T follicular helper cell (primary cell): ENCODE measurements around the gene HOXD11.

Experiments used
- DNase-seq: peaks from one replicate; pipeline ENCODE4 v3.0.0-alpha.2; 2020; ENCODE audit warnings: low read depth
- total RNA-seq, 2 experiments: gene quantifications; one replicate each; lab custom pipeline; 2026; lab: John Stamatoyannopoulos, UW

The HOXD11 gene
- 0 to 0.12 reads per million in 2 experiments for total RNA-seq

DNA sequence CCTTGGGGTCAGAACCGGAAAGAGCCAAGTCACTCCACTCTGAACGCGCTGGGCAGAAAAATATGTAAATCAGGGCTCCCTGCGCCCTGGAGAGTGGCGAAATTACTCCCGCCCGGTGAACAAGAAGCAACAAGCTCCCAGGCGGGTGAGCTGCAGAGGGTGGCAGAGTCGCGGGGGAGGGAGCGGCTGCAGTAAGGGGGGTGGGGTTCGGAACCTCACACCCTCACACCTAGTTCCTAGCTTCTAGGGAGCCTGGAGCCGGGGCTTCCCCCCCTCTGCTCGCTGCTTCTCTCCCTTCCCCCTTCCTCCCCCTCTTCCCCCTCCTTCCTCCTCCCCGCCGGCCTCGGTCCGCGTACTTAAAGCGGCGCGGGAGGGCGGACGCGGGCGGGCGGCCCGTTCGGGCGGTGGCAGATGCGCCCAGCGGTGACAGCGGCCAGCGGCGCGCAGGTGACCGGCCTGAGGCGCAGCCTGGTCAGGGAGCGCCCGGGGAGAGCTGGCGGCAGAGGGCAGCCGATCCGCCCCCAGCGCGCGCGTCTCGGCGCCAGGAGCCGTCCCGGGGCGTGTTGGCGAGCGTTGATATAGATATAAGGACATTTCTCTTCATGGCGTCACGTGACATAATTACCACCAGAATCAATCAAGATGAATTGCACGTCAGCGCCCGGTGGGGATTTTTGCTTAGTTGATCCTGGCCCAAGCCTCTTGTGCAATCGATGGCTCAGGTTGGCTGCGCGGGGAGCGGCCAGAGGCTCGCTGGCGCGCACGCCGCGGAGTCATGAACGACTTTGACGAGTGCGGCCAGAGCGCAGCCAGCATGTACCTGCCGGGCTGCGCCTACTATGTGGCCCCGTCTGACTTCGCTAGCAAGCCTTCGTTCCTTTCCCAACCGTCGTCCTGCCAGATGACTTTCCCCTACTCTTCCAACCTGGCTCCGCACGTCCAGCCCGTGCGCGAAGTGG lies at the start of gene HOXD11:
TSS of gene HOXD11 (plus strand) at position 700 of the 959 bp plus-strand sequence. CDS start at position 776, 76 bp downstream.
- DNase-seq = no peak

DNA sequence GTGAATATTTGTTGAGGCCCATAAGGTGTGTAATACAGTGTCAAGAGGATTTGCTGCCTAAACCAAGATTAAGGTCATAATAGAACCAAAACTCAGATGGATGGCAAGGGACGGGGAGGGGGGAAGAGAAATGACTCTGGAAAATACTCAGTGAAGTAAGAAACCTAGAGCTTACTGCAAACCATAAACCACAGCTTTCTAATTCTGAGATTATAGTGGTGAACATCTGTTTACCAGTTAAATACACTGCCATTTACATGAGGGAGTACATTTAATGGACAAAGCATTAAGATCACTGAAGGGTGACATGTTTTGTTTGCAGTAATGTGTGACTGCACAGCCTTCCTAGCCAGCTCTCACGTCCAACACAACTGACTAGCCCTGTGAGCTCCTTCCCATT lies 43.1 kb upstream of the HOXD11 start:
- DNase-seq = no peak

DNA sequence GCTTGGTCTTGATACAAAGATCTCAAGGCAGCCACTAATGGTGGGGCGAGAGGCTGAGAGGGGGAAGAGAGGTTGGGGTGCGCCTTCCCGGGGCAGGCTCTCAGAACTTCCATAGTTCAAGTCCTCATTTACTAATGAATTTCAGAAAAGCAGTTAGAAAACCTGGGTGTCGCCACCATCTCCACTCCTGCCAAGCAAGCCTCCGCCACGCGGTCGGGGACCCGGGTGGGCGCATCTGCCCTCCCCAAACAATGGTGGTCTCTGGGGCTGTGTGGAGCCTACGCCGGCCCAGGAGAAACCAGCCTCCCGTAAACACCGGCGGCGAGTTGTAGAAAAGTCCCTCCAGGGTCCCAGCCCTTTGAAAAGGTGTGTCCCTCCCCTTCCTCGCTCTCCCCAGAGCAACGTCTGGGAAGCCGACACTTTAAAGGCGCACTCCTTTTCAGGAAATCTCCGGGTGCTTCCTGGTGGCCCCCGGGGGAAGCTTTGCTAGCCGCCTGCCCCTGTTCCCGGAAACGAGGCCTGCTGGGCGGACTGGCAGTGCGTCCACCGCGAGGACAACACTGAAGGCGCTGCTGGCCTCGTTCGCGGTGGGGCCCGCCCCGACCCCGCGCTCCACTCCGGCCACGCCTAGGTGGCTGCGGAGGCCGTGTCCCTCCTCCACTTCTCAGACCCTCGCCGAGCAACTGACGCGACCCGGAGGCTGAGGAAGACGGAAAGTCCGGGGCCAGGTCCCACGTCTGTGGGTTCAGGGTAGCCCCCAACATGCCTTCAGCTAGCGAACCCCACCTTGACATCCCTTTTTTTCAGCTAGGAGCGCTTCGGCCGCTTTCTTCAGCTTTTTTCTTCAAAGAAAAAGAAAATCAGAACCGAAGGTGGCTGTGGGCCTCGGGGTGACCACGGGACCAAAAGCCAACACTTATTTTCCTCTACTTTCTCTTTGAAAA lies 40.2 kb upstream of the HOXD11 start:
- DNase-seq = no peak

DNA sequence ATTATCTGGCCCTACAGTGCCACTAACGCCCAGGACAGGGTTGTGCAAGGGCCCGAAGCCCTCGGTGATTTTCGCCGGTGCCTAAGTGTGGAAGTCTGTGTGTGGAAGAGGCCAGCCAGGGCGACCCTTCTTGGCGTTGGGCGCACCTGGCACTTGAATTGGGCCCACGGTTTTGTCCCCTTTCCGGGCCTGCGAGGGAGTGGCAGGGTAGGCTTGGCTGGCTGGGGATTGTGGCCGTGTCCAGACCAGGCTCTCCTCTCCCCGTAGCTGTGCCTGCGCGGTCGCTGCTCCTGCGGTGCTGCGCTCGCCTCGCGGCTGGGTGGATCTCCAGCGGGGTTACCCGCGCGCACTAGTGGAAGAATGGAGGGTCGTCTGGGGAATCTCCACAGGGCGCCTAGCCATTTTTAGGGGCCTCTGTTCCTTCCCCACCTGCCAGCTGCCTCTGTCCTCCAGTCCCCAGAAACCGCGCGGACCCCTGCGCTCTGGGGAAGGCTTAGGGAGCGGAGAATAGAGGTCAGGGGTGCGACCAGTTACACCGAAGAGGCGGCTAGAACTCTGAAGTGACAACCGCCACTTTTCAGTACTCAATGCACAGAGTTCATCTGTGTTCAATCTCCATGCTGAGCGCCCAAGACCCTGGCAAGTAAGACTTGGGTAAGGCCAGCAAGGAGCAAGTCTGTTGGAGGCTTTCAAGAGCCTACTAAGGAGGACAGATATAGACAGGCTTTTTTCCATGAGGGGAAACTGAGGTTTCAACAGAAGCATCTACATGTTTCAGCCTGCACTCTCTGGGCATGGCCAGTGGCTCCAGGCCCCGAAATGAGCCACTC lies 39.3 kb upstream of the HOXD11 start:
- DNase-seq = no peak

DNA sequence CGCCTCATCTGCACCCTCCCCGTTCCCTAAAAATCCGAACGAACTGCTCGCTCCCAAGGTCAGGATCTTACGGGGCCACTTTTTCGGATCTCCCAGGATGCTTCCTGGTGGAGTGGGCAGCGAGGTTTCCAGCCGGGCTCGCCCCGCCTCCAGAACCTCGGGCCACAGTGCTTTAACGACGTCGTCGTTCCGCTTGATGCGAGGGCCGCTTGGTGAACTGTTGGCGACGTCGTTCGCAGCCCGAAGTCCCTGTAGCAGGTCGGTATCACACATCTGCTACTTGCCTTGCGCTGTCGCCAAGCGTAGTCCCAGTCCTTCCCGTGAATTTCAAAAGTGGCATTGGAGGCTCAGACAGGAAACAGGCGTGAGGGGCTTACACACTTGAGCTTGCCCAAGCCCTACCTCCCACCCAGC lies 38.7 kb upstream of the HOXD11 start:
- no peak for DNase-seq

DNA sequence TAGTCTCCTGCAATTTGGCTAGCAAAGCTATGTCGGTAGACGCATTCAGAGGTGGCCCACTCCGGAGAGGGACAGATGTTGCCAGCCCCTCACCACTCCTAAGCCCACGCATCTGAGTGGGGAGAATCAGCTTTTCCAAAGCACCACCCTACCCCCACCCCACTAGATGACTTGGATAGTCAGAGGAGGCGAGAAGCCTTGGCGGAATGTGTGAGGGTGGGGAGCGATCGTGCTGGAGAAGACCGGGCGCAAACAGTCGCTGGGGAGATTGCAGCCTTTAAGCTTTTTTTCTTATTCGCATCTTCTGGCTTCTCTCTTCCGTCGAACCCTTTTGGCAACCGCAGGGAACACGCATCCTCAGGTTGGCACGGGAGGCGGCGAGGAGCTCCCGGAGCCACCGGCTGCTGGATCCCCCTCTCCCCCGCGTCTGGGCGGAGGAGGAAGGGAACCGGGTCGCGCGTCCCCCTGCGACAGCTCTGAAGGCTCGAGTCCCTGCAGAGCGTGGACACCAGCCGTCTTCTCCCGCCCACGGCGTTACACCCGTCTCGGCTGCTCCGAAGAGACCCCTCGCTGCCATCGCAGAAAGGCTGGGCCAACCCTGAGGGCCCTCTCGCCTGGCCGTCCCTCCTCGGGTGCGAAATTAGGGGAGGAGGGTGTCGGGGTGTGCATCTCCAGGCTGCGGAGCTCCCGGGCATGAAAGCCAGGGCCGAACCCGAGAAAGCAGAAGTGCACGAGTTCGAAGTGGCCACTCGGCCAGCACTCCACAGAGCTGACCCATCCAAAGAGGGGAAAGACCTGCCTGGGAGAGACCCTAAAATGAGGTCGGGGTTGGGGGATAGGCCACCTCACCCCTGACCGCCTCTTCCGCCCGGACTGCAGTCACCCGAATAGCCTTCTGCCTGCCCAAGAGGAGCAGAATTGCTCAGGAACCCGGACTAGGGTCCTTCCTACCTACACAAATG lies 35.5 kb upstream of the HOXD11 start:
- DNase-seq = no peak

DNA sequence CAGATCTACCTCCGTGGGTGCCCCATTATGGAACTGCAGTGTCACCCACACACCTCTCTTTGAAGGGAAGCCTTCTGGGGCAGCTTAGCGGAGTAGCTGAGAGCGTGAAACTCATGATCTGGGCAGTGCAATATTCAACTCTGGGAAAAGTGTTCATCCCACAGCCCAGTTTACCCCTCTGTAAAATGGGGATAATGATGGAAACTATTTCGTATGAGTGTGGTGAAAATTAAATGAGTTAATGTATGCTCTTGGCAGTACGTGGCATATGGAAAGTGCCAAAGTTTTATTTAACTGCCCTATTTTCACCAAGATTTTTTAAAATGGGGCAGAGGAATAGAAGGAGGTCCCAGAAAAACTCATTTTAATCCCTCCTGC lies 34.8 kb upstream of the HOXD11 start:
- DNase-seq = no peak

DNA sequence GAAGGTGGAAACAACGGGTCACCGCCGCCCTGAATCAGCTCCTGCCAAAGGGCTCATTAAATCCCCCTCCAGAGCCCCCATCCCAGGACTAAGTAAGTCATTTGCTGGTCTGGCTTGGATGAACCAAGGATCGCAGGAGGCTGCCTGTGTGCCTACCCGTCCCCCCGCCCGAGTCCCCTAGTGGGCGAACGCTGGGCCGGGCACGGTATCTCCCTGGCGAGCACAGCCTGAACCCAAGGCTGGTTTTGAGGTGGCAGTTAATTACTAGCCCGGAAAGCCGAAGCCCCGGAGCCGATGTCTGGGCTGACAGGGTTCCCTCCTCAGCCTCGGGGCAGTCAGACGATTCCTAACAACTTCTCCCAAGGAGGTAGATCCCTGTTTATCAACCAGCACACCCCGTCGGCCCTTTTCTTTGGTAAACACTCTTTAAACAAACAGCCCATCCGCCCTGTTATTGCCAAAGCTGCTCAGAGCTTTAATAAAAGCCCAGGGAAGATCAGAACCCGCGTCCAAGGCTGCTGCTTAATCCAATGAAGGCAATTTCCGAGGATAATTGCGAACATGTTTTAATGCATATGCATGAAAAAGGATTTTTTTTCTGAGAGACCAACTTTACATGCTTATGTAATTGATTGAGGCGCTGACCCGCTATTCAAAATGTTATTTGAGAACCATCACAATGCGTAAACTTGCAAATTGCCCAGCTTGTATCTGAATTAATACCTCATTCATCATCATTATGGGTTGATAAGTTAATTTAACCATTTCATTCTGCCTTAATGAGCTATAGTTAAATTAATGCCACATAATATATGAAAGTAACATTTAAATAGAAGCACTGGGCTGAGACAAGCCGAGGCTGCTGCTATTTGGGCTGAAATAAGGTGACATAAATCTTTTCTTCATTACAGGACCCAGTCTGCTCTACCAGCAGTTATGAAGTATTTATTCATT lies 33.9 kb upstream of the HOXD11 start:
- no peak for DNase-seq

DNA sequence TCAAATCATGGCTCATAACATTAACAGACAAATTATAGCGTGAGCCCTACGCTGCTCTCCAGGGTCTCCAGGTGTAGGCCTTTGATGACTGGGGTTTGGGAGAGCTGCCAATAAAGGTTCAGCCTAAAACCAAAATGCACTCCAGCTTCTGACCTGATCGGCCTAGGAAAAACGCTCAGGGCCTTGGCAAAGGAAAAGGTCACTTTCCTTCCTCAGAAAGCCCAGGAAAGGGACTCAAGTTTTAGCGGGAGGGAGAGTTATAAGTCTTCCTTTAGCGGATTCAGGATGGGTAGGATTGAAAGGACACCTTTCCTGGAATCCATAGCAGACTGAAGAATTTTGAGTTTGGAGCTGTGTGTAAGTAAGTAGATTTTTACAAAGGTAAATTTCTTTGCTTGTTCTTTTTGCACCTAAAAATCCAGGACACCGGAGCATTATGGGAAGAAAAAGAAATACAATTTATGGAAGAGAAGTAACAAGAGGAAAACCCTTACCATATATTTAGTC lies 32.1 kb upstream of the HOXD11 start:
- DNase-seq = no peak

DNA sequence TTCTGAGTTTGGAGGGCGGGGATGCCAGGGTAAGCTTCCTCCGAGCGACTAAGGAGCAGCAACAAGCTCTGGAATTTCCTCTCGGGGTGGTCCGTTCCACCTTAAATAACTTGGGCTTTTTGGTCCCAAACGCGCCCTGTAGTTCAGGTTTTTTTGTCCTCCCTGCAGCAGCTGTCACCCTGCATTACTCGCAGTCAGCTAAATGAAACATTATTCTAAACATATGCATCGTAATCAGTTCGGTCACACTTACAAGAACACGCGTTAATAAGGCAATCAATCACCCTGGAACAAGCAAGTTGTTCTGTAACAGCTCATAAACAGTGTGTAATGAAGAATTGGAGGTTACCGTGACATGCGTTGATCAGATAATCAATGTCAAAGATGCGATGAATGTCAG lies 31.6 kb upstream of the HOXD11 start:
- no peak for DNase-seq

DNA sequence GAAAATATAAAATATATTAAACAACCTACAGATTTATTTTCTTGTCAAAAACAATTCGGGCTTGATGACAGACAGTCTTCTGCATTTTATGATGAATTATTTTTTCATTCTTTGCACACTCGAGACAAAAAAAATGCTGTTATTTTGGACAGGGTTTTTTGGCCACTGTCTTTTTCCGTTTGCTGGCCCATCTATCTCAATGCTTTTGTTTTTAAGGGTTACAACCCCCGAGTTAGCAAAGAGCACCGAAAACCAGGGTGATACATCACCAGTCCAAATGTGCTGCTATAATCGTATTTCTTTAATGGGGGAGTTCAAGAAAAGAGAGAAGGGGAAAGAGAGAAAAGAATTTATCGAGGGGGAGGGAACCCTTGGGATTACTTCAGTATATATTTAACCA lies 31.0 kb upstream of the HOXD11 start:
- DNase-seq = no peak

DNA sequence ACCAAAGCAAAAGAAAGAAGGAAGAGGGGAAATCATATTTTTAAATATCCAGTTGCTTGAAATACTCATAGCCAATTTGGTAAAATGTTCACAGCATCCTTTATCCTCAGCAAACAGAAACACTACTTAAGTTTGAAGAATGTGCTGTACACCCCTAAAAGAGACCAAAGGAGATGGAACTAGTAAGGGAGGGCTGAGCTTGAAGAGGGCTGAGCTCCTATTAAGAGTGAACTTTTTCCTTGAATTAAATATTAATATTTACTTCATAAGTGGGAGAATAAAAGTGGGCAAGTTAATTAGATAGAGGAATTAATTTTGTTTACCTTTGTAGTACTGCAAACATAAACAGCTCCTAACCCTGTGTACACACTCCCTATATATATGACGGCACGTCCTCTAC lies 30.3 kb upstream of the HOXD11 start:
- no peak for DNase-seq

DNA sequence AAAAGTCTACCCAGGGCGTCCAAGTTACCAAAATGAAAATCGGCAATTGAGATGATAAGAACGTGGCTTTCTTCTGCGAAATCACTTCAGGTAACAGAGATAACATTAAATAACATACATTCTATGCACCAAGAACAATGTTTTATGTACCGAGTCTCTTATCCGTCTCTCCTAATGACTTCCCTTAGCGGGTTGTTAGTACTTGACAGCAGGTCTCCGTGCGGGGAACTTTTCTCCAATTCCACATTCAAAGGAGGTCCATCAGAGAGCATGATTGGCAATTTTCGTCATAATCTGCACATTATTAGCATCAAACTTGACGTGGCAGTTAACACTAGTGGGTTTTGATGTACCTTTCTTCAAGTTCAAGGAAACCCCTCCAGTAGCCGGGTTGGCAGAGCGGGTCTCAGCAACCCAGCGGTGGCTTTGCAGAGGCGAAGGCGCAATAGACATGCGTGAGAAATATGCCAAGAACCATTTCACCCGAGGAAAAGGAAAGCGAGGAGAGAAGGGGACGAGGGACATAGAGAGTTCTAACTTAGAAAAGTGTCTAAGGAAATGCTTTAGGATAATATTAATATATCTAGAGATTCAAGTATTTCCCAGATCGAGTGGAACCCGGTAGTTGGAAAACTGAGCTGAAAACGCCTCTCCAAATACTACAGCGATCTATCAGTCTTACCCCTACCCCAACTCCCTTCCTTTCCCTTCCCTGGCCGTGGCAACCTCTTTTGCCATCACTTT lies 28.4 kb upstream of the HOXD11 start:
- DNase-seq = no peak

DNA sequence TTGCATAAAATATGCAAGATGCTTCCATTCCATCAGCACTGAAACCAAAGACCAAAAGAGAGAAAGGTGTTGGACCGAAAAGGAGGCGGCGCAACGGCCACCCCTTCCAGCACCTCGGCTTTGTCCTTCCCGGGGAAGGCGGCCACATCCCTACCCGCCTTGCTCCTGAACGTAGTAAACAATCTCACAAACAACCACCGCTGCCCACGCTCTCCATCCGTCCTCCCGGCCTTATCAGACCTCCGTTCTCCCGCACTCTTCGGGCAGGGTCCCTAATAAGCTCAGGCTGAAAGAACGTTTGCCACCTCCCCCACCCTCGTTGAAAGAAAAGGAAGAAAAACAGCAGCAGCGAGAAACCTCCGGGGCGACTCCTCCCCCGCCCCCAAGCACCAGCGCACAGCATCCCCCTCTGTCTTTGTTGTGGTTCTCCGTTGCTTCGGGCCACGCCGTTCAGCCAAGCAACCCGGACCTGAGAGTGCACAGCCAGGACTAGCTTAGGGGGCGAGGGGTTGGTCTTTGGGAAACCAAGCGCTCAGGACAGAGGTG lies 27.7 kb upstream of the HOXD11 start:
- no peak for DNase-seq

DNA sequence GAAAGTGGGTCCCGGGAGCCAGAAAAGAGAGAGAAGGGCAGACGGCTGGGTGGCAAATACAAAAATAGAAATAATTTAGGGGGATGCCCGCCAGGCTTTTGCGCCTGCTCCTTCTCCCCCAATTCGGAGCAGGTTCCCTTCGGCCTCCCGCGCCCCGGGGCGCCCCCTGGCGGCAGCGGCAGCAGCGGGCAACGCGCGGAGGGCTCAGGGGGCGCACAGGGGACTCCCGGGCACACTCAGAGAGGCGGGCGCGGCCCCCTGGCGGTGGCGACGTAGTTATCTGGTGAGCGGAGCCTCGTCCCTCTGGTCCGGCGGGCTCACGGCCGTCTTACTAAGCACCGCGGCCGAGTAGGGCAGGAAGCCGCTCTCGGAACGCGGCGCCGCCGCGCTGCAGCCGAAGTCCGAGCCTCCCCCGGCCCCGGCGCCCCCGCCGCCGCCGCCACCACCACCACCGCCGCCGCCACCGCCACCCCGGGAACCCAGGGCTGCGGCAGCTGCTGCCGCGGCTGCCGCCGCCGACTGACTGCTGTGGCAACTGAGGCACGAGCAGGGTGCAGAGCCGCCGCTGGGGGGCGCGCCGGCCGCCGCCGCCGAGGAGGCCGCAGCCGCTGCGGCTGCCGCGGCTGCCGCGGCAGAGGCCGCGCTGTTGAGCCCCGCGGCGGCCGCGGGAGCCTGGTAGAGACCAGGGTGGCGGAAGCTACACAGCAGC lies 27.1 kb upstream of the HOXD11 start:
- no peak for DNase-seq

DNA sequence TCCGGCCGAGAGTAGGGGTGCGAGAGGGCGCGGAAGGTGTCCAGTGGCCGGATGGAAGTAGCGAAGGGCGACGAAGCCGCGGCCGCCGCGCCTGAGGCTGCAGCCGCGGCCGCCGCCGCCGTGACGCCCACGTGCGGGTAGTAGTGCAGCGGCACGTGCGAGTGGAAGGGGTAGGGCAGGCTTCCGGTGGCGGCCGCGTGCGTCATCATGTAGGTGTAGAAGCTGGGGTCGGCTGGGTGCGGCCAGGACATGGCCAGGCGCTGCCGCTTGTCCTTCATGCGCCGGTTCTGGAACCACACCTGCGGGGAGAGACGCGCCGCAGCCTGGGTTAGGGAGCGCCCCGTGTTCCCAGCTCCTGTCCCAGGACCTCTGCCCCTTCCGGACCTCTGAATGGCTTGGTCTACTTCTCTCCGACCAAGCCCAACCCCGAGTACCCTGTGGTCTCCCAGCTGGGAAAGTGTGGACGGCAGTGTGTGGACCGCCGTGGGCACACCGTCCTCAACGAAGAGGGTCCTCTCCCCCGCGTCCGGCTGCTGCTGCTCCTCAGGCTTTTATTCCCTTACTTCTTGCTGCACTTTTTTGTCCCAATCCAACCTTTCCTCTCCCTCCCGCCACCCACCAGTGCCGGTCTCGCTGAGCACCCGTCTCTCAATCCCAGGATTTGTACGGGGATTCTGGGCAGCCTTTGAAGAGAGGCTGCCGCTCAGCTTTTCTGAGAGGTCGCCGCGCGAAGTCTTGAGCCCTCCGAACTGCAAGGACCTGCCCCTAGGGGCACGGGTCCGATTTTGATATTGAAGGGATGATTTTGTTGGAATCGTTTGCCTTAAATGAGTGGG lies 26.3 kb upstream of the HOXD11 start:
- no peak for DNase-seq
